H9 (cell line): ENCODE data around the gene SMIM41. TPM values are rescaled to one million over a fixed set of nuclear protein-coding genes. Genes with fewer than 3 reads are reported as not detected.
A peak's percentile ranks its signal among the peaks of the same experiment; 100 is the strongest.

Experiments used
- DNase-seq: peaks from one replicate; pipeline ENCODE4 v3.0.0-alpha.2; 2017
- H2AFZ ChIP-seq: one replicate; pipeline ENCODE4 v1.6.1; 2013; ENCODE audit warnings: mild to moderate bottlenecking, low read length, control low read depth, moderate library complexity
- H2AK5ac ChIP-seq: 2 replicates; pipeline ENCODE4 v1.6.1; 2013; ENCODE audit warnings: low read length, control low read depth, mixed read lengths; ENCODE audit not compliant: insufficient read length
- H2BK120ac ChIP-seq: one replicate; pipeline ENCODE4 v1.6.1; 2013; ENCODE audit warnings: low read depth, mild to moderate bottlenecking, low read length, control low read depth, inconsistent platforms; ENCODE audit not compliant: poor library complexity, severe bottlenecking
- H2BK12ac ChIP-seq: 2 replicates; pipeline ENCODE4 v1.6.1; 2013; ENCODE audit warnings: low read length, control low read depth, mixed read lengths, low read depth; ENCODE audit not compliant: insufficient read length
- H2BK15ac ChIP-seq: 2 replicates; pipeline ENCODE4 v1.6.1; 2013; ENCODE audit warnings: low read depth, low read length, control low read depth
- H2BK20ac ChIP-seq: one replicate; pipeline ENCODE4 v1.6.1; 2013; ENCODE audit warnings: low read depth, mild to moderate bottlenecking, low read length, control low read depth, inconsistent platforms; ENCODE audit not compliant: poor library complexity, severe bottlenecking
- H2BK5ac ChIP-seq: 2 replicates; pipeline ENCODE4 v1.6.1; 2013; ENCODE audit warnings: low read length, control low read depth, mixed read lengths; ENCODE audit not compliant: insufficient read length
- H3K14ac ChIP-seq: 2 replicates; pipeline ENCODE4 v1.6.1; 2013; ENCODE audit warnings: low read length, control low read depth; ENCODE audit not compliant: insufficient read depth
- H3K18ac ChIP-seq: 2 replicates; pipeline ENCODE4 v1.6.1; 2013; ENCODE audit warnings: low read depth, mild to moderate bottlenecking, mixed read lengths, low read length, control low read depth; ENCODE audit not compliant: insufficient read length
- H3K23ac ChIP-seq: 2 replicates; pipeline ENCODE4 v1.6.1; 2013; ENCODE audit warnings: low read length, control low read depth, mixed read lengths, low read depth; ENCODE audit not compliant: insufficient read length
- H3K23me2 ChIP-seq: 2 replicates; pipeline ENCODE4 v1.6.1; 2013; ENCODE audit warnings: low read depth, mild to moderate bottlenecking, mixed read lengths, low read length, control low read depth; ENCODE audit not compliant: insufficient read length, poor library complexity, severe bottlenecking
- H3K27ac ChIP-seq: 2 replicates; pipeline ENCODE4 v1.5.1; 2013; ENCODE audit warnings: low read length, control low read depth, mixed read lengths, low read depth; ENCODE audit not compliant: insufficient read length
- H3K27me3 ChIP-seq: 2 replicates; pipeline ENCODE4 v1.6.1; 2013; ENCODE audit warnings: low read length, control low read depth, inconsistent platforms; ENCODE audit not compliant: insufficient read depth
- H3K4ac ChIP-seq: 2 replicates; pipeline ENCODE4 v1.6.1; 2013; ENCODE audit warnings: low read depth, mild to moderate bottlenecking, control low read depth, inconsistent platforms, low read length, moderate library complexity
- H3K4me1 ChIP-seq: 2 replicates; pipeline ENCODE4 v1.6.1; 2013; ENCODE audit warnings: low read length, control low read depth, inconsistent platforms; ENCODE audit not compliant: insufficient read depth
- H3K4me2 ChIP-seq: 2 replicates; pipeline ENCODE4 v1.6.1; 2013; ENCODE audit warnings: low read length, control low read depth, mixed read lengths; ENCODE audit not compliant: insufficient read length, insufficient read depth
- H3K56ac ChIP-seq: 2 replicates; pipeline ENCODE4 v1.6.1; 2013; ENCODE audit warnings: low read depth, mild to moderate bottlenecking, mixed read lengths, low read length, control low read depth; ENCODE audit not compliant: insufficient read length
- H3K79me1 ChIP-seq: 2 replicates; pipeline ENCODE4 v1.6.1; 2013; ENCODE audit warnings: low read depth, mild to moderate bottlenecking, moderate library complexity, low read length, control low read depth, inconsistent platforms; ENCODE audit not compliant: insufficient read depth, poor library complexity, severe bottlenecking
- H3K79me2 ChIP-seq: 2 replicates; pipeline ENCODE4 v1.6.1; 2013; ENCODE audit warnings: low read length, control low read depth, inconsistent platforms; ENCODE audit not compliant: insufficient read depth
- H3K9ac ChIP-seq: 2 replicates; pipeline ENCODE4 v1.6.1; 2013; ENCODE audit warnings: low read length, control low read depth, mixed read lengths; ENCODE audit not compliant: insufficient read length; ENCODE audit errors: extremely low read depth
- H3K9me3 ChIP-seq: one replicate; pipeline ENCODE4 v1.6.1; 2013; ENCODE audit warnings: low read depth, low read length, inconsistent platforms; ENCODE audit not compliant: control insufficient read depth
- H3T11ph ChIP-seq: one replicate; pipeline ENCODE4 v1.6.1; 2013; ENCODE audit warnings: mild to moderate bottlenecking, low read length, control low read depth, inconsistent platforms
- H4K20me1 ChIP-seq: one replicate; pipeline ENCODE4 v1.6.1; 2013; ENCODE audit not compliant: control insufficient read depth, insufficient read length, insufficient read depth
- H4K5ac ChIP-seq: 2 replicates; pipeline ENCODE4 v1.6.1; 2013; ENCODE audit warnings: low read depth, mild to moderate bottlenecking, mixed read lengths, low read length, control low read depth; ENCODE audit not compliant: insufficient read length
- H4K8ac ChIP-seq: replicated peaks from 2 replicates; pipeline ENCODE4 v1.6.1; 2013; ENCODE audit warnings: low read length, control low read depth, mixed read lengths, low read depth; ENCODE audit not compliant: insufficient read length
- H4K91ac ChIP-seq: 2 replicates; pipeline ENCODE4 v1.6.1; 2013; ENCODE audit warnings: low read depth, mild to moderate bottlenecking, moderate library complexity, mixed read lengths, low read length, control low read depth; ENCODE audit not compliant: insufficient read length
- H3K27ac Mint-ChIP-seq, 3 experiments: 2 replicates in 2 of 3; 3 replicates in 1 of 3; pipeline ENCODE4 v1.8.0; 2020 to 2021; ENCODE audit warnings: mixed read lengths in 3 of 3, mild to moderate bottlenecking in 1 of 3, moderate library complexity in 1 of 3
- H3K27me3 Mint-ChIP-seq: 2 replicates; pipeline ENCODE4 v1.8.0; 2021; ENCODE audit warnings: low read depth, mild to moderate bottlenecking, moderate library complexity, mixed read lengths
- H3K36me3 Mint-ChIP-seq, 3 experiments: 2 replicates in 2 of 3; 3 replicates in 1 of 3; pipeline ENCODE4 v1.8.0; 2020 to 2021; ENCODE audit warnings: low read depth in 3 of 3, mixed read lengths in 3 of 3; ENCODE audit not compliant: insufficient read depth in 1 of 3
- H3K4me1 Mint-ChIP-seq, 2 experiments: 2 replicates each; pipeline ENCODE4 v1.8.0; 2020; ENCODE audit warnings: mixed read lengths in 2 of 2
- H3K4me3 Mint-ChIP-seq, 2 experiments: 2 replicates in 1 of 2; 3 replicates in 1 of 2; pipeline ENCODE4 v1.8.0; 2020 to 2021; ENCODE audit warnings: mild to moderate bottlenecking in 2 of 2, mixed read lengths in 2 of 2, moderate library complexity in 1 of 2
- H3K9me3 Mint-ChIP-seq, 2 experiments: 2 replicates in 1 of 2; 3 replicates in 1 of 2; pipeline ENCODE4 v1.8.0; 2020; ENCODE audit warnings: mild to moderate bottlenecking in 2 of 2, mixed read lengths in 2 of 2, moderate library complexity in 1 of 2
- WGBS: extraction: QIAGEN DNeasy Blood & Tissue Kit; methylation state at CpG from one replicate; pipeline ENCODE4 v1.1.7; 2013; ENCODE audit warnings: missing lambda C conversion rate, low lambda C conversion rate, mixed read lengths; ENCODE audit not compliant: insufficient read length; ENCODE audit errors: extremely low coverage; 5-methylcytosine and 5-hydroxymethylcytosine counted together
- total RNA-seq: library from RNA; stranded (reverse); gene quantifications from 2 replicates; pipeline ENCODE4 v1.2.1, GENCODE V29; 2021
- TF ChIP-seq, protein P1 (sequence below): fragments of 200-600 bp; sonication (generic); conservative IDR thresholded peaks from 3 replicates; pipeline ENCODE4 v1.8.0; 2021; ENCODE audit warnings: antibody characterized with exemption, mild to moderate bottlenecking

Gene SMIM41
- total RNA-seq, 1 experiment from 2014 or later: not detected

GRCh38 chr12:52050758-52051541, 28.6 kb upstream of the SMIM41 start, which contains the start of gene NR4A1:
Gene NR4A1, plus strand, starts transcription at chr12:52051442. Its CDS starts 2,887 bp downstream, at chr12:52054329.
- Histone ChIP-seq H2BK120ac (peak within 1 kb of the TSS; percentile 83), H3K9ac (peak within 1 kb of the TSS; percentile 61), H4K8ac (no peak within 1 kb of the TSS), H3K23me2 (peaks cover 17% of the 10 kb centered on the region), H4K91ac (peak within 1 kb of the TSS; percentile 29), H3K56ac (no peak within 1 kb of the TSS), H2AFZ (no peak within 1 kb of the TSS), H3K4ac (peak within 1 kb of the TSS; percentile 37), H3K79me2 (no peaks in the 10 kb centered on the region), H3K4me1 (no peaks in the 10 kb centered on the region; the same call in 1 of the 2 replicates), H3K23ac (no peak within 1 kb of the TSS), H4K5ac (no peak within 1 kb of the TSS), H3K27ac (no peak within 1 kb of the TSS), H3K4me2 (peak within 1 kb of the TSS; percentile 84), H3K79me1 (no peaks in the 10 kb centered on the region), H3K14ac (peak within 1 kb of the TSS; percentile 91), H2AK5ac (no peak within 1 kb of the TSS), H2BK5ac (no peak within 1 kb of the TSS), H2BK20ac (no peak within 1 kb of the TSS), H4K20me1 (no peaks in the 10 kb centered on the region), H3K18ac (peak within 1 kb of the TSS; percentile 55), H3K9me3 (no peaks in the 10 kb centered on the region), H2BK15ac (no peak within 1 kb of the TSS; the same call in 1 of the 2 replicates), H3T11ph (no peak within 1 kb of the TSS), H2BK12ac (no peak within 1 kb of the TSS), H3K27me3 (peaks cover 7% of the 10 kb centered on the region; the same call in 1 of the 2 replicates)
- no CpG with 5 or more reads among the region's 77 CpGs for WGBS
- H3K36me3 Mint-ChIP-seq: peaks cover 0 to 14% (median 6%) of the 10 kb centered on the region in 3 experiments; a peak in 5 of 7 replicates
- DNase-seq: peak; percentile 94
- TF ChIP-seq, protein P1, sequence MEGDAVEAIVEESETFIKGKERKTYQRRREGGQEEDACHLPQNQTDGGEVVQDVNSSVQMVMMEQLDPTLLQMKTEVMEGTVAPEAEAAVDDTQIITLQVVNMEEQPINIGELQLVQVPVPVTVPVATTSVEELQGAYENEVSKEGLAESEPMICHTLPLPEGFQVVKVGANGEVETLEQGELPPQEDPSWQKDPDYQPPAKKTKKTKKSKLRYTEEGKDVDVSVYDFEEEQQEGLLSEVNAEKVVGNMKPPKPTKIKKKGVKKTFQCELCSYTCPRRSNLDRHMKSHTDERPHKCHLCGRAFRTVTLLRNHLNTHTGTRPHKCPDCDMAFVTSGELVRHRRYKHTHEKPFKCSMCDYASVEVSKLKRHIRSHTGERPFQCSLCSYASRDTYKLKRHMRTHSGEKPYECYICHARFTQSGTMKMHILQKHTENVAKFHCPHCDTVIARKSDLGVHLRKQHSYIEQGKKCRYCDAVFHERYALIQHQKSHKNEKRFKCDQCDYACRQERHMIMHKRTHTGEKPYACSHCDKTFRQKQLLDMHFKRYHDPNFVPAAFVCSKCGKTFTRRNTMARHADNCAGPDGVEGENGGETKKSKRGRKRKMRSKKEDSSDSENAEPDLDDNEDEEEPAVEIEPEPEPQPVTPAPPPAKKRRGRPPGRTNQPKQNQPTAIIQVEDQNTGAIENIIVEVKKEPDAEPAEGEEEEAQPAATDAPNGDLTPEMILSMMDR: no peak
- H3K9me3 Mint-ChIP-seq: no peaks in the 10 kb centered on the region; a peak in 1 of 5 replicates
- peak within 1 kb of the TSS; percentile 78 to 88 for H3K4me3 Mint-ChIP-seq
- peaks cover 60% of the 10 kb centered on the region for H3K27me3 Mint-ChIP-seq
- H3K27ac Mint-ChIP-seq: peak within 1 kb of the TSS in 2 of 3 experiments; percentile 55 to 93; a peak in 3 of 7 replicates
- H3K4me1 Mint-ChIP-seq: peaks cover 25 to 28% of the 10 kb centered on the region in 2 experiments
